SK-N-SH treated with all-trans-retinoic acid at 6 μM for 48 hours (cell line): Measurements from ENCODE around the gene CRTC3.
"Not testable (repeated sequence)": the region's sequence is repeated elsewhere in the genome, so short reads cannot be mapped to it uniquely, and the experiment has no call there.

Source experiments
- ATAC-seq: fragments of 200-7000 bp; cut with Tn5 transposase; 3 replicates; pipeline ENCODE4 v1.9.1; 2020; ENCODE audit warnings: mild to moderate bottlenecking, moderate library complexity
- ARNTL ChIP-seq: fragments of 450-650 bp; formaldehyde crosslinking; IDR thresholded peaks from 2 replicates; pipeline ENCODE4 v1.5.0; 2020; ENCODE audit warnings: low read depth, mild to moderate bottlenecking, moderate library complexity, borderline replicate concordance
- BACH2 ChIP-seq: fragments of 250-450 bp; sonication (Bioruptor Pico); IDR thresholded peaks from 2 replicates; pipeline ENCODE4 v1.9.0; 2021; ENCODE audit warnings: mild to moderate bottlenecking, borderline replicate concordance
- CREB5 ChIP-seq: fragments of 250-450 bp; sonication (Bioruptor Pico); IDR thresholded peaks from 2 replicates; pipeline ENCODE4 v1.5.1; 2020; ENCODE audit warnings: low read depth, mild to moderate bottlenecking, moderate library complexity
- CSDC2 ChIP-seq: fragments of 250-450 bp; sonication (Bioruptor Pico); IDR thresholded peaks from 2 replicates; pipeline ENCODE4 v1.5.0; 2020; ENCODE audit warnings: mild to moderate bottlenecking, moderate library complexity
- CSRNP3 ChIP-seq: fragments of 250-450 bp; sonication (Bioruptor Pico); IDR thresholded peaks from 2 replicates; pipeline ENCODE4 v1.5.1; 2021; ENCODE audit warnings: mild to moderate bottlenecking, moderate library complexity
- ESRRG ChIP-seq: fragments of 250-450 bp; sonication (Bioruptor Pico); IDR thresholded peaks from 2 replicates; pipeline ENCODE4 v1.6.1; 2021; ENCODE audit warnings: mild to moderate bottlenecking
- GLIS3 ChIP-seq: fragments of 250-450 bp; sonication (Bioruptor Pico); IDR thresholded peaks from 2 replicates; pipeline ENCODE4 v1.5.0; 2020; ENCODE audit warnings: mild to moderate bottlenecking, moderate library complexity
- ISL1 ChIP-seq: fragments of 250-450 bp; sonication (Bioruptor Pico); IDR thresholded peaks from 2 replicates; pipeline ENCODE4 v2.1.2; 2022; ENCODE audit warnings: mild to moderate bottlenecking, moderate library complexity
- OSR1 ChIP-seq: fragments of 250-450 bp; sonication (Bioruptor Pico); IDR thresholded peaks from 2 replicates; pipeline ENCODE4 v1.8.0; 2022; ENCODE audit warnings: moderate library complexity, mild to moderate bottlenecking, inconsistent platforms
- PATZ1 ChIP-seq: fragments of 250-450 bp; sonication (Bioruptor Pico); IDR thresholded peaks from 2 replicates; pipeline ENCODE4 v1.8.0; 2020; ENCODE audit warnings: mild to moderate bottlenecking, moderate library complexity, borderline replicate concordance
- POU6F1 ChIP-seq: fragments of 250-450 bp; sonication (Bioruptor Pico); IDR thresholded peaks from 2 replicates; pipeline ENCODE4 v1.8.0; 2021; ENCODE audit warnings: low read depth, mild to moderate bottlenecking, moderate library complexity, borderline replicate concordance
- PPARA ChIP-seq: fragments of 250-450 bp; sonication (Bioruptor Pico); IDR thresholded peaks from 2 replicates; pipeline ENCODE4 v1.5.0; 2020; ENCODE audit warnings: mild to moderate bottlenecking, borderline replicate concordance
- RARB ChIP-seq: fragments of 250-450 bp; sonication (Bioruptor Pico); IDR thresholded peaks from 2 replicates; pipeline ENCODE4 v1.8.0; 2021; ENCODE audit warnings: mild to moderate bottlenecking, moderate library complexity
- SNAI2 ChIP-seq: fragments of 250-450 bp; sonication (Bioruptor Pico); IDR thresholded peaks from 2 replicates; pipeline ENCODE4 v1.5.0; 2020; ENCODE audit warnings: mild to moderate bottlenecking, moderate library complexity
- TCF4 ChIP-seq: fragments of 250-450 bp; sonication (Bioruptor Pico); IDR thresholded peaks from 2 replicates; pipeline ENCODE4 v1.8.0; 2021; ENCODE audit warnings: mild to moderate bottlenecking, moderate library complexity, borderline replicate concordance
- TOX ChIP-seq: fragments of 250-450 bp; sonication (Bioruptor Pico); IDR thresholded peaks from 2 replicates; pipeline ENCODE4 v1.8.0; 2021; ENCODE audit warnings: mild to moderate bottlenecking, moderate library complexity, borderline replicate concordance
- TSHZ2 ChIP-seq: fragments of 250-450 bp; sonication (Bioruptor Pico); IDR thresholded peaks from 2 replicates; pipeline ENCODE4 v1.5.0; 2020; ENCODE audit warnings: mild to moderate bottlenecking, moderate library complexity
- ZC3H10 ChIP-seq: fragments of 250-450 bp; sonication (Bioruptor Pico); IDR thresholded peaks from 2 replicates; pipeline ENCODE4 v1.5.1; 2021; ENCODE audit warnings: mild to moderate bottlenecking, moderate library complexity
- ZFP3 ChIP-seq: fragments of 250-450 bp; sonication (Bioruptor Pico); IDR thresholded peaks from 2 replicates; pipeline ENCODE4 v1.5.0; 2020; ENCODE audit warnings: mild to moderate bottlenecking, moderate library complexity
- ZFP30 ChIP-seq: fragments of 450-650 bp; formaldehyde crosslinking; IDR thresholded peaks from 2 replicates; pipeline ENCODE4 v1.5.0; 2022; ENCODE audit warnings: mild to moderate bottlenecking, moderate library complexity
- ZNF70 ChIP-seq: fragments of 450-650 bp; formaldehyde crosslinking; IDR thresholded peaks from 2 replicates; pipeline ENCODE4 v1.5.0; 2020; ENCODE audit warnings: mild to moderate bottlenecking, moderate library complexity
- ZNF8 ChIP-seq: fragments of 450-650 bp; formaldehyde crosslinking; IDR thresholded peaks from 2 replicates; pipeline ENCODE4 v1.5.0; 2020; ENCODE audit warnings: mild to moderate bottlenecking, moderate library complexity

Gene CRTC3

GRCh38 chr15:90523373-90523772, 6.3 kb upstream of the CRTC3 start:
- no peak for ATAC-seq

GRCh38 chr15:90524018-90524803, 5.5 kb upstream of the CRTC3 start:
- not testable (repeated sequence) for ATAC-seq

More at GRCh38 chr15:90523373-90523772, 6.3 kb upstream of the CRTC3 start:
- TF ChIP-seq CSDC2: no peak
- TF ChIP-seq GLIS3: no peak
- TF ChIP-seq TOX (CRISPR knock-in tag): no peak
- no peak for TF ChIP-seq POU6F1 (CRISPR knock-in tag)
- TF ChIP-seq PATZ1: no peak
- TF ChIP-seq ZNF8 (CRISPR knock-in tag): no peak
- no peak for TF ChIP-seq CSRNP3 (CRISPR knock-in tag)
- no peak for TF ChIP-seq ISL1
- no peak for TF ChIP-seq ZFP3 (CRISPR knock-in tag)
- TF ChIP-seq ESRRG (CRISPR knock-in tag): no peak
- TF ChIP-seq ZNF70 (CRISPR knock-in tag): no peak
- TF ChIP-seq PPARA (CRISPR knock-in tag): no peak
- no peak for TF ChIP-seq SNAI2
- no peak for TF ChIP-seq BACH2 (CRISPR knock-in tag)
- TF ChIP-seq TCF4 (CRISPR knock-in tag): no peak

GRCh38 chr15:90529011-90529370, 732 bp upstream of the CRTC3 start:
- no peak for TF ChIP-seq ZFP3 (CRISPR knock-in tag)
- TF ChIP-seq OSR1 (CRISPR knock-in tag): no peak
- TF ChIP-seq ESRRG (CRISPR knock-in tag): no peak
- TF ChIP-seq CSRNP3 (CRISPR knock-in tag): no peak
- no peak for TF ChIP-seq TSHZ2
- TF ChIP-seq ZFP30: no peak
- no peak for TF ChIP-seq PPARA (CRISPR knock-in tag)
- TF ChIP-seq SNAI2: no peak
- TF ChIP-seq ISL1: no peak
- no peak for TF ChIP-seq ARNTL (CRISPR knock-in tag)
- no peak for TF ChIP-seq CSDC2
- no peak for TF ChIP-seq CREB5 (CRISPR knock-in tag)
- no peak for TF ChIP-seq TCF4 (CRISPR knock-in tag)
- no peak for TF ChIP-seq POU6F1 (CRISPR knock-in tag)
- TF ChIP-seq RARB (CRISPR knock-in tag): no peak
- no peak for TF ChIP-seq ZNF8 (CRISPR knock-in tag)
- TF ChIP-seq BACH2 (CRISPR knock-in tag): no peak
- TF ChIP-seq ZC3H10 (CRISPR knock-in tag): no peak
- no peak for TF ChIP-seq TOX (CRISPR knock-in tag)
- no peak for ATAC-seq
